AG09309 (cell line): ENCODE data around the gene APBA2.

ENCODE experiments used
- DNase-seq: peaks from one replicate; pipeline ENCODE4 v3.0.0-alpha.2; 2010; ENCODE audit warnings: low read depth
- H3K4me3 ChIP-seq: 2 replicates; pipeline ENCODE4 v1.5.1; 2011; ENCODE audit warnings: mild to moderate bottlenecking, low read depth, low read length, moderate library complexity; ENCODE audit not compliant: control insufficient read depth
- TF ChIP-seq, protein P1 (sequence below): IDR thresholded peaks from 2 replicates; pipeline ENCODE4 v1.5.1; 2011; ENCODE audit warnings: mild to moderate bottlenecking, low read depth, low read length, inconsistent platforms; ENCODE audit not compliant: insufficient read depth, control insufficient read depth; ENCODE audit errors: missing control alignments

APBA2 gene

DNA sequence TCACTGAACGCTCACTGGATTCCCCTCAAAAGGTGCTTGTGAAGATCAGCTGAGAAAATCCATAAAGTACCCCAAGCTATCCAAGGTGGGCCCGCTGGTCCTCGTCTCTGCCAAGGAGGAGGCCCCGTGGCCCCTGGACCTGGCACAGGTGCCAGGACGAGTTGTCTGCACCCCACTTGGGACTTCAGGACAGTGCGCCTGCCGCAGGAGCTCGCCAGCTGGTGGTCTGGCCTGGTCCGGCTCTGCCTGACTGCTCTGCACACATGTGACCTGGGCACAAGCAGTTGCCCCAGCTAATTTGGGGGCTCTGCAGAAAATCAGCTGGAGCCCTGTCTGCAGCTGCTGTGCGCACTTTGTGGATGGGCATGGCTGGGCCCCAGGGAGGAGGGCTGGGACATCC lies 224.0 kb downstream of the APBA2 start:
- TF ChIP-seq, protein P1, sequence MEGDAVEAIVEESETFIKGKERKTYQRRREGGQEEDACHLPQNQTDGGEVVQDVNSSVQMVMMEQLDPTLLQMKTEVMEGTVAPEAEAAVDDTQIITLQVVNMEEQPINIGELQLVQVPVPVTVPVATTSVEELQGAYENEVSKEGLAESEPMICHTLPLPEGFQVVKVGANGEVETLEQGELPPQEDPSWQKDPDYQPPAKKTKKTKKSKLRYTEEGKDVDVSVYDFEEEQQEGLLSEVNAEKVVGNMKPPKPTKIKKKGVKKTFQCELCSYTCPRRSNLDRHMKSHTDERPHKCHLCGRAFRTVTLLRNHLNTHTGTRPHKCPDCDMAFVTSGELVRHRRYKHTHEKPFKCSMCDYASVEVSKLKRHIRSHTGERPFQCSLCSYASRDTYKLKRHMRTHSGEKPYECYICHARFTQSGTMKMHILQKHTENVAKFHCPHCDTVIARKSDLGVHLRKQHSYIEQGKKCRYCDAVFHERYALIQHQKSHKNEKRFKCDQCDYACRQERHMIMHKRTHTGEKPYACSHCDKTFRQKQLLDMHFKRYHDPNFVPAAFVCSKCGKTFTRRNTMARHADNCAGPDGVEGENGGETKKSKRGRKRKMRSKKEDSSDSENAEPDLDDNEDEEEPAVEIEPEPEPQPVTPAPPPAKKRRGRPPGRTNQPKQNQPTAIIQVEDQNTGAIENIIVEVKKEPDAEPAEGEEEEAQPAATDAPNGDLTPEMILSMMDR, result no peak
- no peak overlapping the region for H3K4me3 ChIP-seq
- no peak for DNase-seq

DNA sequence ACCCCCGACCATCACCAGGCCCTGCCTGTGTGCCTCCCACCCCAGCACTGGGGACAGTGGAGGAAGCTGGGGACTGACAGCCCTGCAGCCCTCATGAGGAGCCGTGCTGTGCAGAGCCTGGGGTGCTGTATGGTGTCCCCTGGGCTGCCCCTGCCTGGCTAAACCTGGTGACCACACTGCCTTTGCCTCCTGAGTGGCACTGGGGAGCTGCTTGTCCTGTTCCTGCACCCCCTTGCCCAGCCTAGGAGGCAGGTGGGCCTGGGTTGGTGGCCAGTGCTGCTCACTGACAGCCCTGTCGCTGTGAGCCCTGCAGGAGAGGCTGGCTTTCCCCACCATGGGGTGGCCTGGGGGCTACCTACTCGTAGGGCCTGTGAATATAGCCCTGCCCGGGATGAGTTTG lies 224.4 kb downstream of the APBA2 start:
- TF ChIP-seq, protein P1, result no peak
- H3K4me3 ChIP-seq, result no peak overlapping the region
- DNase-seq, result no peak

DNA sequence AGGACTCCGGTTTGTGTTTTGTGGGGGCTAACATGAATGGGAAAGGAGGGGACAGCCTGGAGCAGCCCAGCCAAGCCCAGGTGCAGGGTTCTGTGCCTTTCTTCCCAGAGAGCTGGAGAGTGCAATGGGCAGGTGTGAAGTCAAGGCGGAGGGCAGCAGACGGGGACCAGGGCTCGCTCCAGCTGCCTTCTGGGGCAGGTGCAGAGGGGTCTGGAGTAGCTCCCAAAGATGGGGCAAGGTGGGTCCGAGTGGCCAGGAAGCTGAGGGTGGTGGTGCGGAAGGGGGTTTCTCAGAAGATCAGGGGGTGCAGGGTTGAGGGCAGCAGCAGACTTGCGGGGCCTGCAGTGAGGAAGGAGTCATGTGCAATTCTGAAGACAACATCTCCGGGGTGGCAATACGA lies 225.0 kb downstream of the APBA2 start:
- no peak overlapping the region for H3K4me3 ChIP-seq
- TF ChIP-seq, protein P1, result no peak
- DNase-seq, result no peak

GRCh38 chr15:29111705-29112281 lies 226.0 kb downstream of the APBA2 start:
- TF ChIP-seq, protein P1, result no peak
- no peak overlapping the region for H3K4me3 ChIP-seq
- DNase-seq, result no peak

- TF ChIP-seq, protein P1, result no peak
- DNase-seq, result no peak
Measured at GRCh38 chr15:29113336-29114220, 227.8 kb downstream of the APBA2 start.

GRCh38 chr15:29114221-29115092 lies 228.7 kb downstream of the APBA2 start:
- H3K4me3 ChIP-seq, result no peak overlapping the region
- TF ChIP-seq, protein P1, result no peak

More at GRCh38 chr15:29113336-29114220, 227.8 kb downstream of the APBA2 start:
- H3K4me3 ChIP-seq, result no peak overlapping the region

More at GRCh38 chr15:29114221-29115092, 228.7 kb downstream of the APBA2 start:
- DNase-seq, result no peak
